RWPE1 (cell line): Measurements from ENCODE around the gene MEIOSIN.
"Not testable (repeated sequence)": the region's sequence is repeated elsewhere in the genome, so short reads cannot be mapped to it uniquely, and the experiment has no call there.

Experiments
- CTCF ChIA-PET: fragments of 350-600 bp; sonication (Branson Sonifier 250); formaldehyde crosslinking; extraction: SDS; loops from one replicate; lab custom pipeline; 2021; lab: Yijun Ruan, JAX
- POLR2A ChIA-PET: fragments of 400-600 bp; formaldehyde crosslinking; extraction: SDS; loops from one replicate; lab custom pipeline; 2020; ENCODE audit warnings: antibody characterized with exemption; ENCODE audit not compliant: low non-redundant PET; lab: Yijun Ruan, JAX
- DNase-seq: peaks from one replicate; pipeline ENCODE4 v3.0.0; 2012; ENCODE audit warnings: low spot score
- H3K27ac ChIP-seq: fragments of 450-650 bp; 2 replicates; pipeline ENCODE4 v1.5.1; 2017
- CTCF ChIP-seq: fragments of 450-650 bp; conservative IDR thresholded peaks from 2 replicates; pipeline ENCODE4 v1.5.1; 2017; ENCODE audit warnings: low read depth, mild to moderate bottlenecking

Gene MEIOSIN

DNA sequence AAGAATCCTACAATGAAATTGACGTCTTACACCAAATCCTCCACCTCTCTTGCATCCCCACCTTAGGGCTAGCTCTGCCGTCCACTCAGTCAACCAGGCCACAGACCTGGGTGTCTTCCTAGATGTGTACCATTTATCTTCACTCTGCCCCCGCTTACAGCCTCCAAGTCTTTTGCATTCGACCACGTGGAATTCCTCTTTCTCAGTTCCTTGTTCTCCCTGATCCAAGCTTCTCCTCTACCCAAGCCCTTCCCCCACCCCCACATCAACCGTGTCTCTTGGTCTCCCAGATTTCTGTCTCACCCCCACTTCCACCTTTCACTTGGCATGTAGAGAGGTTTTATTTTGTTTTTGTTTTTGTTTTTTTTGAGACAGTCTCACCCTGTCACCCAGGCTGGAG lies 60.6 kb downstream of the MEIOSIN start:
- no peak for TF ChIP-seq CTCF
- ChIA-PET POLR2A (no interaction called here), CTCF (no interaction called here)
- no peak for DNase-seq
- H3K27ac ChIP-seq = no peak overlapping the region

DNA sequence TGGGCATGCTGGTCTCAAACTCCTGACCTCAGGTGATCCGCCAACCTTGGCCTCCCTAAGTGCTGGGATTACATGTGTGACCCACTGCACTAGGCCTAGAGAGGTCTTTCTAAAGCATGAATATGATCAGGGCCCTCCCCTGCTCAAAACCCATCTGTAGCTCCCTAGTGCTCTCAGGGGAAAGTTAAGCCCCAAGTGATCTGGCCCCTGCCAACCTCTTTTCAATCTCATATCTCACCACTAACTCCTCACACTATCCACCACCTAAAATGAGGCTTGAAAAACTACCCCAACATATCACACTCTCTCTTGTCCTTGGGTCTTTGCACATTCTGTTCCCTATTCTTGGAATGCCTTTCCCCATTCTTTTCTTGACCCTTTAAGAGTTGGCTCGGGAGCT lies 61.4 kb downstream of the MEIOSIN start:
- ChIA-PET POLR2A (no interaction called here), CTCF (interaction anchor here (0.5 to 1.3 kb wide), 2 partner anchors 15 to 99 kb away, joined by 3 read pairs; no protein-coding TSS in a partner anchor)
- H3K27ac ChIP-seq = no peak overlapping the region
- TF ChIP-seq CTCF = no peak
- DNase-seq = no peak

DNA sequence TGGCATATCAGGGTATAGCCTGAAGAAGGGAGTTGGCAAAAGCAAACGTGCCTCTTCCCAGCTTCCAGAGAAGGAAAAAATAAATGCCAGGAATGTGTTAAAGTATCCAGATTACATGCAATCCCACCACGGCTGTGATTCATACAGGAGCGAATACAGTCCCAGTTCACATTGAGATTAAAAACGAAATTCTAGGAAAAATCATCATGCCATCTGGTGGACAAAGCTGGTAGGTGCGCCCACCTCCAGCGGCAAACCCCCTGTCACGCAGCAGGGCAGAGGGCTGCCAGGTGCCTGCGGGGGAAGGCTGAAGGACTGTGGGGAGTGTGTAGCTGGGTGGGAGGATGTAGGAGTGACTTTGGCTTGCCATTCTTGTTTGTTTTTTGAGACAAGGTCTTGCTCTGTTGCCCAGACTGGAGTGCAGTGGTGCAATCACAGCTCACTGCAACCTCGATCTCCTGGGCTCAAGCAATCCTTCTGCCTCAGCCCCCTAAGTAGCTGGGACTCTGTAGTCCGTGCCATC lies 65.8 kb downstream of the MEIOSIN start:
- ChIA-PET POLR2A (interaction anchor here (1.0 kb wide), 2 partner anchors 16 to 32 kb away, joined by 3 read pairs; partner anchors contain the start of gene DMPK), CTCF (interaction anchor here (0.6 to 3.5 kb wide), 15 partner anchors 9 to 1495 kb away, joined by 3 to 41 read pairs (median 4); partner anchors contain the start of gene SIX5)
- H3K27ac ChIP-seq = peak overlapping the region; percentile 61
- peak; percentile 87 for TF ChIP-seq CTCF
- DNase-seq = peak; percentile 79

DNA sequence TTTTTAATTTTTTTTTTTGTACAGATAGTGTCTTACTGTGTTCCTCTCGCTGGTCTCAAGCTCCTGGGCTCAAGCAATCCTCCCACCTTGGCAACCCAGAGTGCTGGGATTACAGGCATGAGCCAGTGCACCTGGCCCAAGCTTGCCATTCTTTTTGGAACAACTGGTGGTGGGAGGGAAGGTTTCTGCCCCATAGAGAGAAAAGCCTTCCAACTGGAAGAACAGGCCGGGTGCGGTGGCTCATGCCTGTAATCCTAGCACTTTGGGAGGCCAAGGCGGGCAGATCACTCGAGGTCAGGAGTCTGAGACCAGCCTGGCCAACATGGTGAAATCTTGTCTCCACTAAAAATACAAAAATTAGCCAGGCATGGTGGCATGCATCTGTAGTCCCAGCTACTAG lies 66.3 kb downstream of the MEIOSIN start:
- DNase-seq = not testable (repeated sequence)
- POLR2A ChIA-PET = interaction anchor here (1.0 kb wide), 2 partner anchors 17 to 32 kb away, joined by 3 read pairs; partner anchors contain the start of gene DMPK
- CTCF ChIA-PET = interaction anchor here (0.6 to 3.5 kb wide), 11 partner anchors 9 to 678 kb away, joined by 3 to 41 read pairs (median 5); partner anchors contain the start of gene SIX5
- H3K27ac ChIP-seq = peak overlapping the region; percentile 61

- ChIA-PET POLR2A (interaction anchor here (1.0 kb wide), 1 partner anchor 33 kb away, joined by 3 read pairs; no protein-coding TSS in a partner anchor), CTCF (interaction anchor here (1.0 to 3.5 kb wide), 3 partner anchors 10 to 30 kb away, joined by 6 to 41 read pairs (median 9); partner anchors contain the start of gene SIX5)
- DNase-seq = no peak
- no peak for TF ChIP-seq CTCF
- H3K27ac ChIP-seq = peak overlapping the region; percentile 61
Observed at GRCh38 chr19:45800070-45800553, 66.9 kb downstream of the MEIOSIN start.

DNA sequence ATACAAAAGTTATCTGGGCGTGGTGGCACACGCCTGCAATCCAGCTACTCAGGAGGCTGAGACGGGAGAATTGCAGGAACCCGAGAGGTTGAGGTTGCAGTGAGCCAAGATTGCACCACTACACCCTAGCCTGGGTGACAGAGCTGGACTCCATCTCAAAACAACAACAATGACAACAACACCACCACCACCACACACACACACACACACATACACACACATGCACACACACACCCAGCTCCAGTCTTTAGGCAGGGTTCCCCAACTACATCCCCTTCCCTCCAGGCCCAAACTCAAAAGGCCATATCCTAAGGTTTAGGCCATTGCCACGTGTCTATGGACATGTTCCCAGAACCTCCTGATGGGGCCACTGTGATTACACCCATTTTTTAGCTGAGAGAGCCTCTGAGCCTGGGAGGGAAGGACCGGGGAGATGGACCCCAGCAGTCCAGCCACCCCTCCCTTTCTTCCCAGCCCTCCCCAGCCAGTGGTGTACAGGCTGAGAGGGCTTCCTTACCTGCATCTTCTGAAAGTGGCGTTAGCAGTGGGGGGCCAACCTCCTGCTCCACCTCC lies 68.5 kb downstream of the MEIOSIN start:
- POLR2A ChIA-PET = no interaction called here
- no peak for DNase-seq
- CTCF ChIA-PET = interaction anchor here (0.6 to 1.9 kb wide), 2 partner anchors 15 to 29 kb away, joined by 5 to 9 read pairs; no protein-coding TSS in a partner anchor
- H3K27ac ChIP-seq = 0 out of 2 replicates have a peak overlapping the region, but pooled peaks have one; percentile 1
- TF ChIP-seq CTCF = no peak
